22Rv1 (cell line): ENCODE data around the gene ANGPTL8.

Source experiments
- ZFX ChIP-seq: fragments of 450-650 bp; IDR thresholded peaks from 2 replicates; pipeline ENCODE4 v1.6.1; 2017; ENCODE audit warnings: antibody characterized with exemption, borderline replicate concordance
- TF ChIP-seq, protein P1 (sequence below): fragments of 450-650 bp; IDR thresholded peaks from 2 replicates; pipeline ENCODE4 v1.5.1; 2017; ENCODE audit warnings: mild to moderate bottlenecking

GRCh38 chr19:11260996-11261395 is 21.6 kb downstream of the ANGPTL8 start:
- TF ChIP-seq, protein P1, sequence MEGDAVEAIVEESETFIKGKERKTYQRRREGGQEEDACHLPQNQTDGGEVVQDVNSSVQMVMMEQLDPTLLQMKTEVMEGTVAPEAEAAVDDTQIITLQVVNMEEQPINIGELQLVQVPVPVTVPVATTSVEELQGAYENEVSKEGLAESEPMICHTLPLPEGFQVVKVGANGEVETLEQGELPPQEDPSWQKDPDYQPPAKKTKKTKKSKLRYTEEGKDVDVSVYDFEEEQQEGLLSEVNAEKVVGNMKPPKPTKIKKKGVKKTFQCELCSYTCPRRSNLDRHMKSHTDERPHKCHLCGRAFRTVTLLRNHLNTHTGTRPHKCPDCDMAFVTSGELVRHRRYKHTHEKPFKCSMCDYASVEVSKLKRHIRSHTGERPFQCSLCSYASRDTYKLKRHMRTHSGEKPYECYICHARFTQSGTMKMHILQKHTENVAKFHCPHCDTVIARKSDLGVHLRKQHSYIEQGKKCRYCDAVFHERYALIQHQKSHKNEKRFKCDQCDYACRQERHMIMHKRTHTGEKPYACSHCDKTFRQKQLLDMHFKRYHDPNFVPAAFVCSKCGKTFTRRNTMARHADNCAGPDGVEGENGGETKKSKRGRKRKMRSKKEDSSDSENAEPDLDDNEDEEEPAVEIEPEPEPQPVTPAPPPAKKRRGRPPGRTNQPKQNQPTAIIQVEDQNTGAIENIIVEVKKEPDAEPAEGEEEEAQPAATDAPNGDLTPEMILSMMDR = no peak
- TF ChIP-seq ZFX = no peak
